GM04503 (cell line): ENCODE results near the gene ZNF664.
A peak's percentile ranks its signal among the peaks of the same experiment; 100 is the strongest.

ENCODE experiments used
- DNase-seq: peaks from one replicate; pipeline ENCODE4 v3.0.0-alpha.2; 2012; ENCODE audit warnings: low read depth

ZNF664 gene

GRCh38 chr12:123972457-123973401 is at the start of gene ZNF664, which contains the start of gene CCDC92:
Gene ZNF664, plus strand, starts transcription at chr12:123973215. Its CDS starts 38,930 bp downstream, at chr12:124012145.
Gene CCDC92, minus strand, starts transcription at chr12:123972831. Its CDS starts 28,526 bp downstream, at chr12:123944305.
- peak; percentile 31 for DNase-seq

- no peak for DNase-seq
Observed at GRCh38 chr12:123923927-123924326, 49.1 kb upstream of the ZNF664 start.

- DNase-seq = no peak
Observed at GRCh38 chr12:123924539-123924938, 48.5 kb upstream of the ZNF664 start.

- no peak for DNase-seq
Observed at GRCh38 chr12:123928274-123928865, 44.6 kb upstream of the ZNF664 start.

- DNase-seq = no peak
Observed at GRCh38 chr12:123928897-123929296, 44.1 kb upstream of the ZNF664 start.

- DNase-seq = no peak
Observed at GRCh38 chr12:123929946-123930583, 43.0 kb upstream of the ZNF664 start.

GRCh38 chr12:123931686-123932321 is 41.2 kb upstream of the ZNF664 start:
- DNase-seq = no peak

GRCh38 chr12:123933214-123933613 is 39.8 kb upstream of the ZNF664 start:
- DNase-seq = no peak

GRCh38 chr12:123934016-123934620 is 38.9 kb upstream of the ZNF664 start:
- no peak for DNase-seq

- no peak for DNase-seq
Observed at GRCh38 chr12:123934829-123935228, 38.2 kb upstream of the ZNF664 start.

GRCh38 chr12:123935956-123936355 is 37.1 kb upstream of the ZNF664 start:
- DNase-seq = no peak

- no peak for DNase-seq
Observed at GRCh38 chr12:123936471-123936870, 36.5 kb upstream of the ZNF664 start.

GRCh38 chr12:123936956-123937706 is 35.9 kb upstream of the ZNF664 start:
- no peak for DNase-seq

GRCh38 chr12:123937707-123938591 is 35.1 kb upstream of the ZNF664 start:
- no peak for DNase-seq

GRCh38 chr12:123938679-123939480 is 34.1 kb upstream of the ZNF664 start:
- DNase-seq = no peak

GRCh38 chr12:123939716-123940626 is 33.0 kb upstream of the ZNF664 start:
- no peak for DNase-seq

GRCh38 chr12:123940627-123940966 is 32.4 kb upstream of the ZNF664 start:
- no peak for DNase-seq

- no peak for DNase-seq
Observed at GRCh38 chr12:123941000-123941399, 32.0 kb upstream of the ZNF664 start.
